HG03571 (cell line): ENCODE results near the gene ITM2B.
"Not testable (repeated sequence)": the region's sequence is repeated elsewhere in the genome, so short reads cannot be mapped to it uniquely, and the experiment has no call there.

ENCODE experiments used
- ATAC-seq: cut with Tn5 transposase; IDR thresholded peaks from one replicate; pipeline ENCODE4 v1.9.1; 2021; ENCODE audit not compliant: unreplicated experiment

Gene ITM2B

DNA sequence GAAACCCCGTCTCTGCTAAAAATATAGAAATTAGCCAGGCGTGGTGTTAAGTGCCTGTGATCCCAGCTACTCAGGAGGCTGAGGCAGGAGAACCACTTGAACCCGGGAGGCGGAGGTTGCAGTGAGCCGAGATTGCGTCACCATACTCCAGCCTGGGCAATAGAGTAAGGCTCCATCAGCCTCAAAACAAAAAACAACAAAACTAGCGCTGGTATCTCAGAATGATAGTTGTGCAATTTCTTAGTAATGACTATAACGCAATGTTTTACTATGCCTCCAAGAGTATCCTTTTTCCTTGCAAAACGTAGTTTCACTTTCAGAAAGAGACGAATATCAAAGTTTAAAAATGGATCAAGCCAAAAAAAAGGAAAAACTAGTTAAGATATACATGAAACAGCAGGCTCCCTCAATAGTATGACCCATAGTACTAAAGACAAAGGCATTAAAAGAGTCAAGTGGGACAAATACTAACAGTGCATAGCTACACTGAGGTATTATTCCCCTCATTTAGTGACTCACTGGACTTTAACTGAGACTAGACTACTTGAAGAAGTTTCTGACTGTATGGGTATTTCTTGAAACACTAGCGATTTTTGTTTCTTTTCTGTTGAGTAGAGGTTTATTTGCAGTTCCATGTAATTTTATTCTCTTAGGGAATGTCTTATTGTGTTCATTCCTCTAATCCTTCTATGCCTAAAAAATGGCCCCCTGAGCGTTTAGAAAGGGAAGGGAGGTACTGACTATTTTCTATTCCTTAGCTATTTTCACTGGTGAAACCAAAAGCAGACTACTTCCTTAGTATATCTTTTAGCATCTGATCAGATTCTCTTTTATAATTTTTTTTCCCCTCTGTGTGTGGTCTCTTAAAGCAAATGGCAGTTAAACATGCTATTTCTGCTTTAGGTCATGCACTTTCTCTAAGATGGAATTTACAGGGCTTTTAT lies 10.4 kb upstream of the ITM2B start:
- no peak for ATAC-seq

DNA sequence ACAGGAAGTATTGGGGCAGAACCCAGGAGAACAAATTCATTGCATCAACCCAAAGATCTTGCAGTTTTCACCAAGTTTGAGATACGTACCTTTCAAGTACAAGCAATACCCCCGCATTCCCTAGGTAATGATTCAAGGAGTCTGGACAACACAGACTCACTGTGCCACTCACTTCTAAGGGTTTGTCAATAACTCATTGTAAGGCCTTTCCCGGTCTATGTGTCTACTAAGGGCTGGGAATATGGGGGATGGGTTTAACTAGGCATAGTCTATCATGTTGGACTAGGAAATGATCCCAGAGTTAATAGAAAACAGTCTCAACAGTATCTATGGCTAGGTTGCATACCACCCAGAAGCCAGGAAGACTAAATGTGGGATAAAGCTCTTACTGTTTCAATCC lies 8.3 kb upstream of the ITM2B start:
- ATAC-seq = no peak

DNA sequence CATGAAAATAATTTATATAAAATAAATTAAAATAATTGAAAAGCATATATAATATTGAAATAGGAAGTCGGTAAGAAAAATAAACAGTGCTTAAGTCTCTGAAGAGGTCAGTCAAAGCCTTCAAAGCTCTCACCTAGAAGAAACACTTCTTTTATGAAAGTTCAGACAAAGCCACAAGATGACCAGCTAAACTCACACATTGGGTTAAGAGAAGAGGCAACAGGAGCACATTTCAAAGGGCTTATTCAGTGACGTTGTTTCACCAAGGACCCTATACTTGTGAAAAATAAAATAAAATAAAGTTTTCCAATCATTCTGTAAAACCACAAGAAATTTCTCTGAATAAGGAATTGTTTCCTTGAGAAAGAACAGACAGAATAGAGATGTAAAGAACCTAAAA lies 2.5 kb upstream of the ITM2B start:
- no peak for ATAC-seq

DNA sequence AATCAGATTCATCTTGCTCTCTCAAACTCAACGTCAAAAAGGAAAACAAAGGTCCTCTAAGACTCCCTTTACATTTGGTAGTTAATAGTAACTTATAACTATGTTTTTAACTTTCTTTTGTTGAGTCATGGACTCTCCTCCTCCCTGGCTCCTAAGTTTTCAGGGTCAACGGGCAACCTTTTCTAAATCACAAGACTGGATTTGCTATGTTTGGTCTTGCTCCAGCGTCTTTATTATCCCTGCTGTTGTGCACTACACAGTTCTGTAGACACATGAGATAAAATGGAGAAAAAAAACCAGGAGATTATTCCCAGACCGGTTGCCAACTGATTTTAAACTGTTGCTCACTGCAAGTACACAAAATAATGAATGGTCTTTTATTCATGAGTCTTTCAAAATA lies 1.9 kb upstream of the ITM2B start:
- ATAC-seq = no peak

DNA sequence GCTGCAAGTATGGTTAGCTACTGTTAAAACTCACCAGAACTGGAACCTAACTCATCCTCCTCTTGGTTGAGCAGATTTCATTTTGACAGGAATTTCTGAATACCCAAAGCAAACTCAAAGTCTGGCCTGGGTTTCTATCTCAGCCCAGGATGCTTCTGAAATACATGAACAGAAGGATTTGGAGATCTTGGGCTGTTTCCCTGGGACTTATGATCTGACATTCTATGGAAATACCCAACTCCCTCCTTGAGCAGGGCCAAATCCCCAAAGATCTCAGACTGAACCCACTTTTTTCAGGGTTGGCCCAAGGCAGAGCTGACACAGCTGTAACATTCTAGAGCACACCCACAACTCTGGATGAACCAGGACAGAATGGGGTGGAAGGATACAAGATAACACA lies 1.1 kb upstream of the ITM2B start:
- ATAC-seq = no peak

DNA sequence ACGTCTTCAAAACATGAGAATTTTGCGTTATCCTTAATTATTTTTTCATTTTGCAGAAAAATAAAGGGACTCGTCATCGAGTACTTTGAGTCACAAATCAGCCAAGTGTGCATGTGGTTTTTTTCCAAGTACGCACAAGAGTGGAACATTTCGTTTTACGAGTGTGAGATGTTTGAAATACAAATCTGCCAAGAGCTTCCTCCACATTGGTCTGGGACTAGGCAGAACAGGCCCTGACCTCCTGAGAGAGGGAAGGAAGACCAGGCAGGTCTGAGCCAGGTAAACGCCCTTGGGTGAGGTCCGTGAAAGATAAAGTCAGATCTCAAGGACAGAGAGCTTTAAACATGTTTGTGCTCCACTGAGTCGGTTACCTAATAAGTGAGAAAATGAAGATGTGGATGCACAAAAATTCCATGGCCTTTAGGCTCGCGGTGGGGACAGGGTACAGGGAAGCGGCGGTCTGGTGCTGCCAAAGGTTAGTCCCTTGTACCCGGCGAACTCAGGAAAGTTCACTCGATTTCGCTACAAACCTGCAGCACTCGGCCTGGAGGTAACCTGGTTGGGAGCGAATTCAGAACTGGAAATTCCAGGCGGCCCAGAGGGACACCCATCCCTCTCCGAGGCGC lies 473 bp upstream of the ITM2B start:
- no peak for ATAC-seq

DNA sequence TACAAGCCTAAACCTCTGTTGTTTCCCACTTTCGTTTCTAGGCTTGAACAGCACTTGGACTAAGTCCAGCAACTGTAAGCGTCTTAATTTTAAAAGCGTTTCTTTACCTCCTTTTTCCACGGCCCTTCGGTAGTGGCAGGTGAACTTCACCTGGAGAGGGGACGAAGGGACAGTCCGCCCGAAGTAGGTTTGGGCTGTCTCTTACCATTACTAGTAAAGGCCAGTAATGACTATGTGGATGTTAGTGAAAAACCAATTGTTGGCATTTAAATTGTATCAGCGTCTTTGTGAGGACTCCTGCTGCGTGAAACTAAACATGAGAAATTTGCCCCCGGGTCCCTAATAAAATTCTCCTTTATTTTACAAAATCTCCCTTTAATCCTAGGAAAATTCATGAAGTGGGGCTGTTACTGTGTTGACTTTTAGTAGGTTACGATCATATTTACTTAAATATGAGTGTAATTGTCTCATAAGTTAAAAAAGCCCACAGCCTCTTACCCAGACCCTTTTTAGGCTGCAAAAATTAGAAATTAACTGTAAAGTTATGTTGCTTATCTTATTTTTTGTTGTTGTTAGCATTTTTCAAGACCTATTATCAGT lies 983 bp downstream of the ITM2B start:
- ATAC-seq = no peak

DNA sequence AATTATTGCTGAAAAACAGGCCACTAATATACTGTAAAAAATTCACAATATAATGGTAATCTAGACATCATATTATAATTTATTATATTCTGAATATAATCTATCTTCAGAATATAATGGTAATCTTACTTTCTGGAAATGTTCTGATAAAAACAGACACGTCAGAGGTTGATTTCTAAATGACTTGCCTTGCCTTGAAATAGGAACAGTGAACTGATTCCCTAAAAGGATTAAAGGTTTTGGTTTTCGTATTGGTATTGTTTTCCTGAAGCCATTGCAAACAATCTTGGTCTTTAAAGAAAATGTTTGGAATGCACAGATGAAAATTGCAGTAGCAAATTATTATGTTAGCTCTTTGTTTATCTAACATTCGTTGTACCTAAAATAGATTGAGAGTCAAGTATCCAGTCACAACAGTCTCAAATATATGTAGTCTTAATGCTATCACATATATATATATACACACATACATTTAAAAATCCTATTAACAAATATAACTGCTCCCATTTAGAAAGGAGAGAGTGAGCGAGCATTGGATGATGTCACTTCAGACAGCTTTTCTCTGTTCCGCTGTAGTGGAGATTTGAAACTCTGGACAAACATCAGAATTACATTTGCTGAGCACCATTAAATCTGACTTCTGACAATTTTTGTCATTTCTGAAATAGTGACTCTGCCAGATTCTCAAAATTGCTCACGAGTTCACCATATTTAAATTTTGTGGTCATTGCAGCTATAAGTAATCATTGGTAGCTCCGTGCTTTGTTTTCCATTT lies 1.7 kb downstream of the ITM2B start:
- ATAC-seq = peak; percentile 35

DNA sequence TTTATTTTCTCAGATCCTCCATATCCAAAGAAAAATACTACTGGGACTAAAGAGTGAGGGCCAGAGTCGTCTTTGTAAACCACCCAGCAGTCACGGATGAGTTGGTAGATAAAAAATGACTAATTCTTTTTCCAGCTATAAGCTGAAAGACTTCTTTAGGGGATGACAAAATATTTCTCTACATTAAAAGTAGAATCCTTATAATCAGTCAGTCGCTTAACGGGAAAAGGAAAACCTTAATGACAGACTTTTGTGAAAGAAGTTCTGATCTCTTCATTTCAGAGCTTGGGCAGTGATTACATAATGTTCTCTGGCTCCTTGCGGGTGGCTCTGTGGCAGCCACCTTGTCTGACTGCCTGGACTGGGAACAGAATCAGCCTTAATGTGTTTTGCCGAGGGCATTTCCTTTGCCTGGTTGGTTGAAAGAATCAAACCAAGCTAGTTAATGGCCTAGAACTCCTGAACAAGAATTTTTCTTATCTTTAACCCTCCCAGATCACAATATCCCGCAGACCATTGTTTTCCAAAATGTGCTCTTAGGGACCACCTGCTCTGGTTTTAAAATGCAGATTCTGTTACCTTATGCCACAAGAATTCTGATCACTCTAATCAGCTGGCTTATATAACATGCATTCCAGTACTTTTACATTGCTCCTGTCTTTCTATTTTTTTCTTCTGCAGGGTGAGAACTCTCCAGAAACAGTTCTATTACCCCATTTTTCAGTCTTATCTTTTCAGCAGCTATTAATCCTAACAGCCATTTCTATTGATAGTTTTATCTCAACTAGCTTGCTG lies 2.5 kb downstream of the ITM2B start:
- ATAC-seq = no peak

DNA sequence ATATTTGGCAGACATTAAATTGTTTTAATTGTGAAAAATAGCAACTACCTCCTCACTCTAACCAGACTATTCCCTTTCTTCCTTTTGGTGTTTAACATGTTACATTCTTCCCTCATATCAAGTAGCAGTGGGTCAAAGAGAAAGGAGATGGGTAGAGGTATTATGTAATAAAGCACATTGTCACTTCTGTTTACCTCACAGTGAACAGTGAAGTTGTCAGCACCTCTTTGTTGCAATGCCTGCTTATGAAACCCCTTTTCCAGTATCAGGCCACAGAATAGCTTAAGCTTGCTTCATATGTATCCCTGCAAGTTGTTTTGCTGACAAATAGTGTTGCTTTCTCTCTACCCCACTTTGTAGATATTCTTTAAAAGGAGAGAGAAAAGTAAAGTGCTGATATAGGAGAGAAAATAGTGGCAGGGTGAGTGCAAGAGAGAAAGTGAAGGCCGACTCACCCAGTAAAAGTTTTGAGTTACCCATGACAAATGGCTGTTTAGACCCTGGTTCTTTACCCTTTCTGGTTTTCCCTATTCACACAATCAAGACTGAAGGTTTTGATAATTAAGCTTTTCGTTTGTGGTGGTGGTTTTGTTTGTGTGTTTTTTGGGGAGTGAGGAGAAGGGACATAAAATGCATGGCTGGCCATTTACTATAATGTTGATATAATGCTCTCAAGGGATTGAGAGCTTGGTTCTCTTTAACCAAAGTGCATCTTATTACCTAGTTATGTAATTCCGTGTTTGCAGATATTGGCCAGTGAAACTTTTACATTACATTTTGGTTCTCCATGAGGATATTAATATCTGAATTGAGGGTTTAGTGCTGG lies 3.7 kb downstream of the ITM2B start:
- no peak for ATAC-seq

DNA sequence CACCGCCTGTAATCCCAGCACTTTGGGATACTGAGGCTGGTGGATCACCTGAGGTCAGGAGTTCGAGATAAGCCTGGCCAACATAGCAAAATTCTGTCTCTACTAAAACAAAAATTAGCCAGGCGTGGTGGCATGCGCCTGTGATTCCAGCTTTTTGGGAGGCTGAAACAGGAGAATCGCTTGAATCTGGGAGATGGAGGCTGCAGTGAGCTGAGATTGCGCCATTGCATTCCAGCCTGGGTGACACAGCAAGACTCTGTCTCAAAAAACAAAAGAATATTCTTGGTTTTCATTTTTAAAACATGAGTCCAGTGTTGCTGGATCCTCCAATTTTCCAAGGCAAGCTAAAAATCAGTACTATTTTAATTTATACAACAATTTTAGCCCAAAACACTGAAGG lies 6.4 kb downstream of the ITM2B start:
- not testable (repeated sequence) for ATAC-seq

DNA sequence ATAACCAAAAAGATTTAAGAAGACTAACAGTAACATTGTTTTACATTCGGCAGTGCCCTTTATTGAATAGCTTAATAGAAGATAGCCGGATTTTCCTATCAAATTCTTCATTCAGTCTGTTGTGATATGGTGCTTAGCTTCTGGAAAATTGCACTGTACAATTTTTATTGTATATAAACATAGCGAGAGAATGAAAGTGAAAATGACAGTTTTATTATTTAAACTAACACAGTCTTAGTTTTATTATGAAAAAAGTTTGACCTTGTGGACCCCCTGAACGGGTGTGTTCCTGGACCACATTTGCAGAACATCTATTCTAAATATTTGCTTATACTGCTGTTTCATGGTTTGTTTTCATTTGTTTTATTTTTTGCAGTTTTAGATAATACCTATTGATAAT lies 8.6 kb downstream of the ITM2B start:
- ATAC-seq = no peak

DNA sequence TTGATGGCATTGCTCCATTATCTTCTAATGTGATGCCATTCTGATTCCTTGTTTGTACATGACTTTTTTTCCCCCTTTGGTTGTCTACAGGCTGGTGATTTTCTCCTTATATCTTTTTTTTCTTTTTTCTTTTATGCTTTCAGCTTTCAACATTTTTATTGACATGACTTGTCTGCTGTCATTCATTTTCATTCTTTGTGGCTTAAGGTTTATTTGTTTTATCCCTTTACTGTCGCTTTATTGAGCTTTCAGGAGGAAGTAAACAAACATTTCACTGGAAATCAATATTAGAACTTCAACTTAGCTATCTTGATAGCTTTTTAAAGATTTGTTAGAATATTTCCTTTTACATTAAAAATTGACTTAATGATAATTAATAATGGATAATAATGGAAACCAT lies 9.7 kb downstream of the ITM2B start:
- ATAC-seq = no peak

DNA sequence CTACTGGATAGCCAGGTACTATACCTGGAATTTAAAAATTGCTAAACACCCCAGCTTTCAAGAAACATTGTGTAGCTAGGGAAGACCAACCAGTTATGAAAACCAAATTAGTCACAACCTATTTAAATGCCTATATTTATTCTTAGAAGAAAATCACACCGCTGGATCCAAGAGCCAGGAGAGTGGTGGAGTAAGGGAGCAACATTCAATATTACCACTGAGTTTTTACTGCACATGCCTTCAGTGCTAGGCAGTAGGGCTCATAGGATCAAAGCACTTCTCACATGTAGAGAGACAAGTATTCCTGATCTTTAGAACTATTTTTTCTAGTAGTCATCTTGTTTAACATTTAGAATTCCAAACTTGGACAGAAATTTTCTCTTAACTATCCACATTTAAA lies 11.2 kb downstream of the ITM2B start:
- no peak for ATAC-seq

DNA sequence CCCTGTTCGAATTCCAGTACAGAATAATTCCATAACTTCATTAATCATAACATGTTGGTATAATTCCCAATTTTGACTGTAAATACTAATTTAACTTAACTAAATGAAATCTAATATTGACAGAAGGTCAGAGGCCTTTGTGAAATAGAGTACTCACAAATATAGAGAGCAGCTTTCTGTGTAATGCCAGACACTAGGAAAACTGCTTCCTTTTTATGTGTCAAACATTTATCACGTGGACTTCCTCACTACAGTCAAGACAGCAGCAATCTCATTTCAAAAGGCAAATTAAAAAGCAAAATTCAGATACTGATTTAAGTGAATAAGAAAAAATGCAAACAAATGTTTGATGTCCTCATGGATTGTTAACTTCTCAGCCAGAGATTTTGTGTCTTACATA lies 13.1 kb downstream of the ITM2B start:
- ATAC-seq = no peak

DNA sequence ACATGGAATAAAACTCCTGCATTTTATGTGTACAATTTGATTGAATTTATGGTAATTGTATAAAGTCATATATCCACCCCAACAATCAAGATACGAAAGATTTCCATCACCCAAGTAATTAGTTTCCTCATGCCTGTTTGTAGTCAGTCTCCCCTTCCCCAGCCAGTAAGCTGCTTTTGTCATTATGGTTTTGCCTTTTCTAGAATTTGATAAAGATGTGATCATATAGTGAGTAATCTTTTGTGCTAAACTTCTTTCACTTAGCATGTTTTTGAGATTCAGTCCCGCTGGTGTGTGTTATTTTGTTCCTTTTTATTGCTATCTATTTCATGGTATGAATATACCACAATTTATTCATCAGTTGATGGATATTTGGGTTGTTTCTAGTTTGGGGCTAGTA lies 16.0 kb downstream of the ITM2B start:
- no peak for ATAC-seq

DNA sequence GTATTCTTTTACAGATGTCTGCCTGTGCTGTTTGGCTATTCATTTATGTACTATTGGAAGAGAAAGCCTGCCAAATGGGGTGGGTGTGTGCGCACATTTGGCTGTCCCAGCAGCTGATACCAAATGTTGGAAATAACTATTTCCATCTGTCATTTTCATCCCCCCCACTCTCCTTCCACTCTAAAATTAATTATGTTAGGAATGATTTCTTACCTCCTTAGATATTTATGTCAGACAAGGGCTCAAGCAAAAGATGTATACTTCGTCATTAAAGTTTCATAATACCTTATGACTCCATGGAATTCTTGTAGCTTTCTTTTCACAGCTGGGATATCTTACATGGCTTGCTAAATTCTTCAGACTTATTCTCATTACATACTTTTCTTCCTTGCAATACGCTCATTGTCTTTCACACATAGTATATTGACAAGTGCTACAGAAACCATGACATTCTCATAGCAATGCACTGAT lies 18.6 kb downstream of the ITM2B start:
- no peak for ATAC-seq

DNA sequence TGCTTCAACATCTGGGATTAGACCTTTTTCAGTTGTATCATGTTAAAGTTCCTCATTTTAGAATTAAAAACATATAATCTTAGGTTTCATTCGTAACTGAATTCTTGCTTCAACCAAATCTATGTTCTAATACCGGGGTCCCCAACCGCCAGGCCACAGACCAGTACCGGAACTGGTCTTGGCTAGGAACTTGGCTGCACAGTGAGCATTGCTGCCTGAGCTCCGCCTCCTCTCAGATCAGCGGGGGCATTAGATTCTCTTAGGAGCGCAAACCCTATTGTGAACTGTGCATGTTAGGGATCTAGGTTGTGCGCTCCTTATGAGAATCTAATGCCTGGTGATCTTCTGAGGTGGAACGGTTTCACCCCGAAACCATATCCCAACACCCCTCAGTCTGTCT lies 19.2 kb downstream of the ITM2B start:
- ATAC-seq = no peak

DNA sequence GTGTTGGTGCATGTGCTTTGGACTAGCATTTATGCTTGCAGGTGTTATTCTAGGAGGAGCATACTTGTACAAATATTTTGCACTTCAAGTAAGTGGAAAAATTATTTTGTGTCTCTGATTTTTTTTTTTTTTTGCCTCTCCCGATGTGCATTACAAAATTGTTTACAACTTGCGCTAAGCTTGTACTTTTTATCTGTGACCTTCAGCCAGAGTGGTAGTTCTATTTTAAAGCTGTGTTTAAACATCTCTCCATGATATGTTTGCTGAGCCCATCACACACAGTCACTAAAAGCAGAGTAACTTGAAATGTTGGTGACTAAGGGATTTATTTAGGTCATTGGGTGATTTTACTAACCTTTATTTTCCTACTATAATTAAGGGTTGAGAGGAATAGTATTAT lies 20.8 kb downstream of the ITM2B start:
- ATAC-seq = no peak

DNA sequence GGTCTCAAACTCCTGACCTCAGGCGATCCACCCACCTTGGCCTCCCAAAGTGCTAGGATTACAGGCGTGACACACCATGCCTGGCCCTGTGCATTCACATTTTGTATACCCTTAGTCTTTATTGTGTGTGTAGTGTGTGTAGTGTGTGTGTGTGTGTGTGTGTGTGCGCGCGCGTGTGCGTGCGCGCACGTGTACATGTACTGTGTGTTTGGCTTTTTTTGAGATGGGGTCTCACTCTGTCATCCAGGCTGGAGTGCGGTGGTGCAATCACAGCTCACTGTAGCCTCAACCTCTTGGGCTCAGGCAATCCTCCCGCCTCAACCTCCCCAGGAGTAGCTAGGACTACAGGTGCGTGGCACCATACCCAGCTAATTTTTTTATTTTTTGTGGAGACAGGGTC lies 22.1 kb downstream of the ITM2B start:
- no peak for ATAC-seq
